HS-5 (cell line): ENCODE results near the gene KCTD17.
"Not testable (repeated sequence)": the region's sequence is repeated elsewhere in the genome, so short reads cannot be mapped to it uniquely, and the experiment has no call there.

Experiments used
- DNase-seq: peaks from one replicate; pipeline ENCODE4 v3.0.0-alpha.2; 2012; ENCODE audit warnings: low read depth

Gene KCTD17

GRCh38 chr22:37060801-37061610, 9.5 kb downstream of the KCTD17 start:
- no peak for DNase-seq

- DNase-seq: no peak
Measured at GRCh38 chr22:37061611-37062375, 10.3 kb downstream of the KCTD17 start.

- DNase-seq: no peak
Measured at GRCh38 chr22:37062376-37062675, 10.8 kb downstream of the KCTD17 start.

GRCh38 chr22:37062702-37063381, 11.3 kb downstream of the KCTD17 start:
- DNase-seq: no peak

- no peak for DNase-seq
Measured at GRCh38 chr22:37063431-37064420, 12.2 kb downstream of the KCTD17 start.

- no peak for DNase-seq
Measured at GRCh38 chr22:37064553-37064952, 13.0 kb downstream of the KCTD17 start.

GRCh38 chr22:37065180-37065579, 13.6 kb downstream of the KCTD17 start:
- DNase-seq: no peak

- DNase-seq: no peak
Measured at GRCh38 chr22:37065961-37066360, 14.4 kb downstream of the KCTD17 start.

GRCh38 chr22:37067428-37067827, 15.9 kb downstream of the KCTD17 start:
- DNase-seq: no peak

- DNase-seq: no peak
Measured at GRCh38 chr22:37068859-37069258, 17.3 kb downstream of the KCTD17 start.

GRCh38 chr22:37069319-37069718, 17.8 kb downstream of the KCTD17 start:
- DNase-seq: no peak

GRCh38 chr22:37069719-37070118, 18.2 kb downstream of the KCTD17 start:
- DNase-seq: no peak

GRCh38 chr22:37070334-37070733, 18.8 kb downstream of the KCTD17 start:
- no peak for DNase-seq

- no peak for DNase-seq
Measured at GRCh38 chr22:37070744-37071143, 19.2 kb downstream of the KCTD17 start.

- not testable (repeated sequence) for DNase-seq
Measured at GRCh38 chr22:37071850-37072592, 20.5 kb downstream of the KCTD17 start.

GRCh38 chr22:37072673-37073072, 21.1 kb downstream of the KCTD17 start:
- DNase-seq: no peak

- no peak for DNase-seq
Measured at GRCh38 chr22:37074537-37074936, 23.0 kb downstream of the KCTD17 start.

GRCh38 chr22:37075046-37075445, 23.5 kb downstream of the KCTD17 start:
- DNase-seq: no peak

GRCh38 chr22:37075822-37076433, 24.4 kb downstream of the KCTD17 start:
- DNase-seq: no peak

- DNase-seq: no peak
Measured at GRCh38 chr22:37077802-37078448, 26.4 kb downstream of the KCTD17 start.
